ENCODE data around the gene CCDC152.

The CCDC152 gene, protein sequence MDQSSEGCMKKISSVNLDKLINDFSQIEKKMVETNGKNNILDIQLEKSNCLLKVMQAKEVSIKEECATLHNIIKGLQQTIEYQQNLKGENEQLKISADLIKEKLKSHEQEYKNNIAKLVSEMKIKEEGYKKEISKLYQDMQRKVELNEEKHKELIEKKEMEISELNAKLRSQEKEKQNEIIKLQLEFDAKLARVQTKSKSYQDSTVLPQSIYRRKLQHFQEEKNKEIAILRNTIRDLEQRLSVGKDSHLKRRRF

DNA sequence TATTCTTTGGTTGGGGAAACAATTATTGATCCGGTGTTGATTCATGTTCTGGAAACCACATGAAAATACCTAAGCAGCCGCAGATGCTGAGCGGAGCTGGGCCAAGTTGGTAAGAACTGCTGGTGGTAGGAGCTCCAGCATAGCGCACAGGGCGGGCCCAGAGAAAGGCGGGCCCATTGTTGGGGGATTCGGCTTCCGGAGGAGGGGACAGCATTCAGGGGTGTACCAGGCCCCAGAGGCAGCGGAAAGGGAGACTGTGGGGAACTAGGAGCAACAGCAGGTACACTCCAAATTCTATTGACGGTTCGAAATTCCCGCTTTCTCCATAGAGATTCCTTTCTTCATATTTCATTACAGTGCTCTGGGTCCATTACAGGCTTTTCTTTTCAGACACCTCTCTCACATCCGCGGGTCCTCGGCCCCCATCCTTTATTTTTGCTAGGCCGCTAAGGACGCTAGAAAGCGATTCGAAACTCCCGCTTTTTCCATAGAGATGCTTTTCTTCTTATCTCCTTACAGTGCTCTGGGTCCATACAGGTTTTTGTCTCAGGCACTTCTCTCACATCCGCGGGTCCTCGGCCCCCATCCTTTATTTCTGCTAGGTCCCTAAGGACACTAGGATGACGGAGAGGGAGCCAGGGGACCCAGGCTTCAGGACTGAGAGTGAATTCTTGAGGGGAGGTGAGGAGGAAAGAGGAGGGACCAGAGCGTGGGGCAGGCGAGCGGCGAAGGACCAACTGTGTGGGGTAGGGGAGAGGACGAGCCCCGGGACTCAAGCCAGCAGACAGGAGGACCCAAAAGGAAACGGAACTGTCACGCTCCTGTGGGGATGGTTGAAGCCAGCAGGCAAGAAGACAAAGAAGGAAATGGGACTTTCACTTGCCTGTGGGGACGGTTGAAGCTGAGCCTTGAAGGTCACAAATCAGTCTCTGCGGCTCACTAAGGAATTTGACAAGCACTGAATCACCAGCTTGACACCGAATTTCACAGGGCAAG, at the start of gene CCDC152:
TSS of gene CCDC152 (plus strand) at position 213 of the 996 bp plus-strand sequence. CDS start 2,304 bp downstream, outside the sequence.
- H3K9me2 ChIP-seq (ENCODE audit: low read depth, low read length), result no peaks in the 10 kb centered on the region
- H2AFZ ChIP-seq (ENCODE audit: low read length), result no peak within 1 kb of the TSS
- no peaks in the 10 kb centered on the region for H3K79me2 ChIP-seq (ENCODE audit: insufficient read depth, low read length)
- no peak within 1 kb of the TSS for H3K4me3 ChIP-seq (ENCODE audit: low read depth, low read length, poor library complexity, severe bottlenecking)
- H3K27me3 ChIP-seq (ENCODE audit: insufficient read depth, low read length), result no peaks in the 10 kb centered on the region
- TF ChIP-seq, protein P1, sequence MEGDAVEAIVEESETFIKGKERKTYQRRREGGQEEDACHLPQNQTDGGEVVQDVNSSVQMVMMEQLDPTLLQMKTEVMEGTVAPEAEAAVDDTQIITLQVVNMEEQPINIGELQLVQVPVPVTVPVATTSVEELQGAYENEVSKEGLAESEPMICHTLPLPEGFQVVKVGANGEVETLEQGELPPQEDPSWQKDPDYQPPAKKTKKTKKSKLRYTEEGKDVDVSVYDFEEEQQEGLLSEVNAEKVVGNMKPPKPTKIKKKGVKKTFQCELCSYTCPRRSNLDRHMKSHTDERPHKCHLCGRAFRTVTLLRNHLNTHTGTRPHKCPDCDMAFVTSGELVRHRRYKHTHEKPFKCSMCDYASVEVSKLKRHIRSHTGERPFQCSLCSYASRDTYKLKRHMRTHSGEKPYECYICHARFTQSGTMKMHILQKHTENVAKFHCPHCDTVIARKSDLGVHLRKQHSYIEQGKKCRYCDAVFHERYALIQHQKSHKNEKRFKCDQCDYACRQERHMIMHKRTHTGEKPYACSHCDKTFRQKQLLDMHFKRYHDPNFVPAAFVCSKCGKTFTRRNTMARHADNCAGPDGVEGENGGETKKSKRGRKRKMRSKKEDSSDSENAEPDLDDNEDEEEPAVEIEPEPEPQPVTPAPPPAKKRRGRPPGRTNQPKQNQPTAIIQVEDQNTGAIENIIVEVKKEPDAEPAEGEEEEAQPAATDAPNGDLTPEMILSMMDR (IDR thresholded peaks at IDR 0.05; ENCODE audit: low read length), result no peak
- no peak for TF ChIP-seq EZH2 (IDR thresholded peaks at IDR 0.05; ENCODE audit: borderline replicate concordance, low read length)
- no peaks in the 10 kb centered on the region for H4K20me1 ChIP-seq (ENCODE audit: insufficient read depth, low read length)
- no peaks in the 10 kb centered on the region for H3K36me3 ChIP-seq (ENCODE audit: insufficient read depth, low read length)
- H3K4me1 ChIP-seq (ENCODE audit: insufficient read depth, low read length, severe bottlenecking), result peaks cover 5% of the 10 kb centered on the region
- H3F3A ChIP-seq (ENCODE audit: insufficient read depth, low read length), result no peaks in the 10 kb centered on the region
- no peak within 1 kb of the TSS for H3K9ac ChIP-seq (ENCODE audit: low read length)
- no peak within 1 kb of the TSS for H3K27ac ChIP-seq (ENCODE audit: low read depth, low read length, poor library complexity, severe bottlenecking)
- H3K4me2 ChIP-seq (ENCODE audit: low read length), result no peak within 1 kb of the TSS; the same call in 1 of the 2 replicates
- no peaks in the 10 kb centered on the region for H3K9me3 ChIP-seq (ENCODE audit: low read length)

- Histone ChIP-seq H3K27ac (ENCODE audit: low read depth, low read length, poor library complexity, severe bottlenecking) (no peak overlapping the region), H2AFZ (ENCODE audit: low read length) (no peak overlapping the region), H3K79me2 (ENCODE audit: insufficient read depth, low read length) (no peaks in the 10 kb centered on the region), H3K4me3 (ENCODE audit: low read depth, low read length, poor library complexity, severe bottlenecking) (no peak overlapping the region), H3K4me1 (ENCODE audit: insufficient read depth, low read length, severe bottlenecking) (peaks cover 18% of the 10 kb centered on the region), H3K36me3 (ENCODE audit: insufficient read depth, low read length) (no peaks in the 10 kb centered on the region), H3K9ac (ENCODE audit: low read length) (no peak overlapping the region), H3K27me3 (ENCODE audit: insufficient read depth, low read length) (no peaks in the 10 kb centered on the region), H3F3A (ENCODE audit: insufficient read depth, low read length) (no peaks in the 10 kb centered on the region), H3K4me2 (ENCODE audit: low read length) (no peak overlapping the region), H3K9me3 (ENCODE audit: low read length) (no peaks in the 10 kb centered on the region), H4K20me1 (ENCODE audit: insufficient read depth, low read length) (no peaks in the 10 kb centered on the region), H3K9me2 (ENCODE audit: low read depth, low read length) (no peaks in the 10 kb centered on the region)
- TF ChIP-seq EZH2 (IDR thresholded peaks at IDR 0.05; ENCODE audit: borderline replicate concordance, low read length), result no peak
- TF ChIP-seq, protein P1 (IDR thresholded peaks at IDR 0.05; ENCODE audit: low read length), result no peak
These were observed 40.8 kb upstream of the CCDC152 start for GRCh38 chr5:42715785-42716184.

GRCh38 chr5:42718591-42718990, 38.0 kb upstream of the CCDC152 start:
- Histone ChIP-seq H3K27ac (ENCODE audit: low read depth, low read length, poor library complexity, severe bottlenecking) (no peak overlapping the region), H3K4me3 (ENCODE audit: low read depth, low read length, poor library complexity, severe bottlenecking) (no peak overlapping the region), H3K79me2 (ENCODE audit: insufficient read depth, low read length) (no peaks in the 10 kb centered on the region), H3K9me2 (ENCODE audit: low read depth, low read length) (no peaks in the 10 kb centered on the region), H3K4me1 (ENCODE audit: insufficient read depth, low read length, severe bottlenecking) (peaks cover 18% of the 10 kb centered on the region), H2AFZ (ENCODE audit: low read length) (no peak overlapping the region), H3K9ac (ENCODE audit: low read length) (no peak overlapping the region), H4K20me1 (ENCODE audit: insufficient read depth, low read length) (no peaks in the 10 kb centered on the region), H3K36me3 (ENCODE audit: insufficient read depth, low read length) (no peaks in the 10 kb centered on the region), H3K9me3 (ENCODE audit: low read length) (no peaks in the 10 kb centered on the region), H3K4me2 (ENCODE audit: low read length) (no peak overlapping the region), H3F3A (ENCODE audit: insufficient read depth, low read length) (no peaks in the 10 kb centered on the region), H3K27me3 (ENCODE audit: insufficient read depth, low read length) (no peaks in the 10 kb centered on the region)
- TF ChIP-seq, protein P1 (IDR thresholded peaks at IDR 0.05; ENCODE audit: low read length), result no peak
- no peak for TF ChIP-seq EZH2 (IDR thresholded peaks at IDR 0.05; ENCODE audit: borderline replicate concordance, low read length)
